IMR-90 (cell line): ENCODE measurements around the gene NELL1.

Experiments used
- BHLHE40 ChIP-seq: fragments of 150-350 bp; IDR thresholded peaks from 2 replicates; pipeline ENCODE4 v1.6.1; 2016; ENCODE audit warnings: mild to moderate bottlenecking, low read depth, low read length
- MAZ ChIP-seq: IDR thresholded peaks from 2 replicates; pipeline ENCODE4 v1.6.1; 2012; ENCODE audit warnings: low read depth, mild to moderate bottlenecking, low read length, improper control_type of control experiment, moderate library complexity, borderline replicate concordance
- MXI1 ChIP-seq: IDR thresholded peaks from 2 replicates; pipeline ENCODE4 v1.6.1; 2012; ENCODE audit warnings: low read depth, mild to moderate bottlenecking, low read length, moderate library complexity, borderline replicate concordance
- POLR2A ChIP-seq: IDR thresholded peaks from 2 replicates; pipeline ENCODE4 v1.6.1; 2012; ENCODE audit warnings: mild to moderate bottlenecking, low read depth, low read length
- RAD21 ChIP-seq: IDR thresholded peaks from 2 replicates; pipeline ENCODE4 v1.6.1; 2012; ENCODE audit warnings: low read length, improper control_type of control experiment
- RCOR1 ChIP-seq: IDR thresholded peaks from 2 replicates; pipeline ENCODE4 v1.6.1; 2012; ENCODE audit warnings: mild to moderate bottlenecking, low read length, improper control_type of control experiment; ENCODE audit not compliant: insufficient replicate concordance
- TF ChIP-seq, protein P1 (sequence below): conservative IDR thresholded peaks from 2 replicates; pipeline ENCODE4 v1.5.1; 2012; ENCODE audit warnings: mild to moderate bottlenecking, low read depth, low read length, improper control_type of control experiment
- TF ChIP-seq, protein P2 (sequence below): fragments of 150-350 bp; IDR thresholded peaks from 2 replicates; pipeline ENCODE4 v1.6.1; 2016; ENCODE audit warnings: low read depth, mild to moderate bottlenecking, low read length, moderate library complexity, borderline replicate concordance

DNA sequence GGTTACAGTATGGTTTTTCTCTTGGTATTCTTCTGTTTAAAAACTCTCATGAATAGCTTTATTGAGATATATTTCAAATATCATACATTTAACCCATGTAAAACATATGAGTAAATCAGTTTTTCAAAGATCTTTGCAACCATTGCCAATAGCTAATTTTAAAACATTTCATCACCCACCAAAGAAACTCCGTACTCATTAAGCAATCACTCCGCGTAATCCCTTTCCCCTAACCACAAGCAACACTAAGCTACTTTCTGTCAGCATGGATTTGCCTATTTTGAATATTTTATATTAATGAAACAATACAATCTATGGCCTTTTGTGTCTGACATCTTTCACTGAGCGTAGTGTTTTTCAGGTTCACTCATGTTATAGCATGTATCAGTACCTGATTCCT lies 825.6 kb downstream of the NELL1 start:
- TF ChIP-seq POLR2A (no peak), MAZ (no peak), RCOR1 (no peak), MXI1 (no peak), RAD21 (no peak), BHLHE40 (no peak)
- TF ChIP-seq, protein P1, sequence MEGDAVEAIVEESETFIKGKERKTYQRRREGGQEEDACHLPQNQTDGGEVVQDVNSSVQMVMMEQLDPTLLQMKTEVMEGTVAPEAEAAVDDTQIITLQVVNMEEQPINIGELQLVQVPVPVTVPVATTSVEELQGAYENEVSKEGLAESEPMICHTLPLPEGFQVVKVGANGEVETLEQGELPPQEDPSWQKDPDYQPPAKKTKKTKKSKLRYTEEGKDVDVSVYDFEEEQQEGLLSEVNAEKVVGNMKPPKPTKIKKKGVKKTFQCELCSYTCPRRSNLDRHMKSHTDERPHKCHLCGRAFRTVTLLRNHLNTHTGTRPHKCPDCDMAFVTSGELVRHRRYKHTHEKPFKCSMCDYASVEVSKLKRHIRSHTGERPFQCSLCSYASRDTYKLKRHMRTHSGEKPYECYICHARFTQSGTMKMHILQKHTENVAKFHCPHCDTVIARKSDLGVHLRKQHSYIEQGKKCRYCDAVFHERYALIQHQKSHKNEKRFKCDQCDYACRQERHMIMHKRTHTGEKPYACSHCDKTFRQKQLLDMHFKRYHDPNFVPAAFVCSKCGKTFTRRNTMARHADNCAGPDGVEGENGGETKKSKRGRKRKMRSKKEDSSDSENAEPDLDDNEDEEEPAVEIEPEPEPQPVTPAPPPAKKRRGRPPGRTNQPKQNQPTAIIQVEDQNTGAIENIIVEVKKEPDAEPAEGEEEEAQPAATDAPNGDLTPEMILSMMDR, result no peak
- TF ChIP-seq, protein P2, sequence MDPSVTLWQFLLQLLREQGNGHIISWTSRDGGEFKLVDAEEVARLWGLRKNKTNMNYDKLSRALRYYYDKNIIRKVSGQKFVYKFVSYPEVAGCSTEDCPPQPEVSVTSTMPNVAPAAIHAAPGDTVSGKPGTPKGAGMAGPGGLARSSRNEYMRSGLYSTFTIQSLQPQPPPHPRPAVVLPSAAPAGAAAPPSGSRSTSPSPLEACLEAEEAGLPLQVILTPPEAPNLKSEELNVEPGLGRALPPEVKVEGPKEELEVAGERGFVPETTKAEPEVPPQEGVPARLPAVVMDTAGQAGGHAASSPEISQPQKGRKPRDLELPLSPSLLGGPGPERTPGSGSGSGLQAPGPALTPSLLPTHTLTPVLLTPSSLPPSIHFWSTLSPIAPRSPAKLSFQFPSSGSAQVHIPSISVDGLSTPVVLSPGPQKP, result no peak
